GM19372 (cell line): ENCODE measurements around the gene SLC35F2.
"Not testable (repeated sequence)": the region's sequence is repeated elsewhere in the genome, so short reads cannot be mapped to it uniquely, and the experiment has no call there.

Experiments
- ATAC-seq: cut with Tn5 transposase; IDR thresholded peaks from one replicate; pipeline ENCODE4 v1.9.1; 2021; ENCODE audit warnings: mild to moderate bottlenecking, low read depth, moderate library complexity; ENCODE audit not compliant: unreplicated experiment

The SLC35F2 gene

GRCh38 chr11:107791343-107792048, 67.1 kb downstream of the SLC35F2 start:
- no peak for ATAC-seq

- no peak for ATAC-seq
These were observed 68.8 kb downstream of the SLC35F2 start for GRCh38 chr11:107789767-107790166.

DNA sequence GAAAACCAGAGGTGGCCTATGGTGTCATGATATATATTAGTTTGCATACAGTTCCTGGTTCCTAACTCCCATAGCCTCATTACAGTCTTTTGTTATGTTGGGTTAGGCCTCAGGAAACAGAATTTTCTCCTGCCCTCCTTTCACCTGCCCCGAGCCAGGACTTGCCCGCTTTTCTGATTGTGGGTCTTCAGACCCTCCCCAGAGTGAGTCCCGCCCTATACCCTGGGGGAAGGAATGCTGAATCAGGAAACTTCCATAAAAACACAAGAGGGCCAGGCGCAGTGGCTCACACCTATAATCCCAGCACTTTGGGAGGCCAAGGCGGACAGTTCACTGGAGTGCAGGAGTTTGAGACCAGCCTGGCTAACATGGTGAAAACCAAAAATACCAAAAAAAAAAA, 70.9 kb downstream of the SLC35F2 start:
- no peak for ATAC-seq

DNA sequence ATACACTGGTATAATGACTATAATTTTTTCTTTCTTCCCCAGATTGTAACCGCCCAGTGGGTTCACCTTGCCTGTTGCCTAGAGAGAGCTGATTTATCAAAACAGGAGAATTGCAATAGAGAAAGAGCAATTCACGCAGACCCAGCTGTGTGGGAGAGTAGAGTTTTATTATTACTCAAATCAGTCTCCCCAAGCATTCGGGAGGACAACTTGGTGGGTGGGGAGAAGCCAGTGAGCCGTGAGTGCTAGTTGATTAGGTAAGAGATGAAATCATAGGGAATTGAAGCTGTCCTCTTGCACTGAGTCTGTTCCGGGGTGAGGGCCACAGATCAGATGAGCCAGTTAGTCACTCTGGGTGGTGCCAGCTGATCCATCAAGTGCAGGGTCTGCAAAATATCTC, 73.2 kb downstream of the SLC35F2 start:
- ATAC-seq: no peak

GRCh38 chr11:107783121-107783520, 75.5 kb downstream of the SLC35F2 start:
- ATAC-seq: no peak

GRCh38 chr11:107780775-107781174, 77.8 kb downstream of the SLC35F2 start:
- ATAC-seq: no peak

GRCh38 chr11:107780136-107780535, 78.5 kb downstream of the SLC35F2 start:
- ATAC-seq: no peak

GRCh38 chr11:107778839-107779517, 79.6 kb downstream of the SLC35F2 start:
- ATAC-seq: no peak

DNA sequence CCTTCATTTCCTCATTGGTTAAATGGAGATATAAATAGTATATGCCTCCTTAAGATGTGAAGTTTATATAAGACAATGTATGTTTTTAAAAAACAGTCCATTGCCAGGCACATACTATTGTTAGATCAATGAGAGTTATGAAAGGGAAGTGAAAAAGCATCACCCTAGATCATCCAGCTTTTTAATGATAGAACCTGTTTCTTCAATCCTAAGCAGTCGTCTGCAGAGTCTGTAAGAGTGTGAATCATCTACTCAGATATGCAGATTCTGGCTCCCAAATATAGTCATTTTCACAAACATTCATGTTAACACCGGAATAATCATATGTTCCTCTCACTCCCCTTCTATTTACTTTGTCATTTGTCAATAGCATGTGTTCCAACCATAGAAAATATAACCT, 81.5 kb downstream of the SLC35F2 start:
- peak; percentile 79 for ATAC-seq

DNA sequence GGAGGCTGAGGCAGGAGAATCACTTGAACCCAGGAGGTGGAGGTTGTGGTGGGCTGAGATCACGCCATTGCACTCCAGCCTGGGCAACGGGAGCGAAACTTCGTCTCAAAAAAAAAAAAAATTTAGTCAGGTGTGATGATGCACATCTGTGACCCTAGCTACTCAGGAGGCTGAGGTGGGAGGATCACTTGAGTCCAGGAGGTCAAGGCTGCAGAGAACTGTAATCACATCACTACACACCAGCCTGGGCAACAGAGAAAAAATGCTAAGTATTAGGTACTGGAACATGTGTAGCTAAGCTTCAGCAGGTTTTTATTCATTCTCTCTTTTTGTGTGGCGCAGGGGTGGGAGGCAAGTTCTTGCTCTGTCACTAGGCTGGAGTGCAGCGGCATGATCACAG, 82.5 kb downstream of the SLC35F2 start:
- no peak for ATAC-seq

DNA sequence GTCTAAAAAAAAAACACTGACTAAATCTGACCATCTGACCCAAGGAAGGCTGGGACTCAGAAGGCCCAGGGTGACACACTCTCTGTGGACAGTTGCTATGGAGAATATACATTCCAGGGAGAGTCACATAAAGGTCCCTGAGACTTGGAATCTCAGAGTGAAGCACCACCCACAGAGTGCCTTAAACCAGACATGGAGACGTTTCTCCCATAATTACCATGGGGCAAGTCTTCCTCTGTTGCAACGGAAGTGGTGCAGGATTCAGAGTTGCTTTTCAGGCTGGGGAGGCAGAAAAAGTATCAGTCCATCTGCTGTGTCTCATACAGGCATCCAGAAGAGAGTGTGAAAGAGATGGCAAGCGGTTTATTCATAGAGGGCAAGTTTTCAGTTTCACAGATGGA, 88.0 kb downstream of the SLC35F2 start:
- no peak for ATAC-seq

DNA sequence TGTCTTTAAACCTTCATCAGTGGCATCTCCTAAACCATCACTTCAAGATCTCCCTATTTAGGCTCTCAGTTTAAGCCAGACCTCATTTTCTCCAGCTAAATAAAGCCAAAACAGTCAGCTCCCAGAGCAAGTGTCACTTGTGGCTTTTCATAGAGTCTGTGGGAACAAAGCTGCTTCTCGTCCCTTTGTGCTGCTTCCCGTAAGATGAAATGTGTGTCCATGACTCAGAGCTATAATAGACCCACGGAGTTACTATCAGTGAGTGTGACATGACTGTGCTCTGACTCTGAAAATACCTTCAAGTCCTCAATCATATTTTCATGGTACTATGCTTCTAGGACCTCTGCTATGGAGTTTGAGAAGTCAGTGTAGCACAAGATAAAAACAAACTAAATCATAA, 89.4 kb downstream of the SLC35F2 start:
- no peak for ATAC-seq

DNA sequence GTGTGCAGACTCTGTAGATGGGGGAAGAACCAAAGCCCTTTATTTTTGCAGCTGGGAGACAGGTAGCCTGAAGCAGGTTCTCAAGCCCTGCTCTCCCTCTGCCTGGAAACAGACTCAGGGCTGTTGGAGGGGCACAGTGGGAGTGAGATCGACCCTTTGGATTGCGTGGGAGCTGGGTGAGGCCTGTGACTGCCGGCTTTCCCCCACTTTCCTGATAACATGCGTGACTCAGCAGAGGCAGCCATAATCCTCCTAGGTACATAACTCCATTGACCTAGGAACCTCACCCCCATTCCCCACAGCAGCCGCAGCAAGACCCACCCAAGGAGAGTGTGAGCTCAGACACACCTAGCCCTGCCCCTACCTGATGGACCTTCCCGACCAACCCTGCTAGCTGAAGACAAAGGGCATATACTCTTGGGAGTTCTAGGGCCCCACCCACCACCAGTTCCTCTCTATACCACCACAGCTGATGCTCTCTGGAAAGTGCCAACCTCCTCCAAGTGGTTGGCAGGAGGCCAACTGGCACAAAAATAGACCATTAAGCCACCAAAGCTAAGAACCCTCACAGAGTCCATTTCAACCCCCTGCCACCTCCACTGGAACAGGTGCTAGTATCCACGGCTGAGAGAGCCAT, 99.8 kb downstream of the SLC35F2 start:
- not testable (repeated sequence) for ATAC-seq

- ATAC-seq: no peak
These were observed 100.9 kb downstream of the SLC35F2 start for GRCh38 chr11:107757661-107758060.

DNA sequence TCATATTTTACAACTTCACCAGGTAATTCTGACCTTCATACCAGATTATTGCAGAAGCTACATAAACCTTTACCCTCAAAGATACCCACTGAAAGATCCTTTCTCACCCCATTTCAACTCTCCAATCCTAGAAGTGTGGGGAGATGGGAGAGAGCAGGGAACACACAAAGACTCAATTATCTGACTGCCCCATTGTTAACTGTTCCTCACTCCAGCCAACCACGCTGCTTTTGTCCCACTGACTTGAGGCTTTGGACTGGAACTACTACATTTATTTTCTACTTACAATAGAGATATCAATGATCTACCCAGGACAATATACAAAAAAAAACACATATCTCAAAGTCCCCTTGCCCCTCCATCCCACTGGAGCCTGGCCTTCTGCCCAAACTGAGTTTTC, 102.0 kb downstream of the SLC35F2 start:
- ATAC-seq: no peak

- no peak for ATAC-seq
These were observed 105.4 kb downstream of the SLC35F2 start for GRCh38 chr11:107752949-107753822.

- no peak for ATAC-seq
These were observed 106.1 kb downstream of the SLC35F2 start for GRCh38 chr11:107752508-107752907.

GRCh38 chr11:107751082-107751481, 107.5 kb downstream of the SLC35F2 start:
- ATAC-seq: no peak

- ATAC-seq: no peak
These were observed 108.3 kb downstream of the SLC35F2 start for GRCh38 chr11:107750313-107750712.

- ATAC-seq: no peak
These were observed 111.0 kb downstream of the SLC35F2 start for GRCh38 chr11:107747622-107748021.

DNA sequence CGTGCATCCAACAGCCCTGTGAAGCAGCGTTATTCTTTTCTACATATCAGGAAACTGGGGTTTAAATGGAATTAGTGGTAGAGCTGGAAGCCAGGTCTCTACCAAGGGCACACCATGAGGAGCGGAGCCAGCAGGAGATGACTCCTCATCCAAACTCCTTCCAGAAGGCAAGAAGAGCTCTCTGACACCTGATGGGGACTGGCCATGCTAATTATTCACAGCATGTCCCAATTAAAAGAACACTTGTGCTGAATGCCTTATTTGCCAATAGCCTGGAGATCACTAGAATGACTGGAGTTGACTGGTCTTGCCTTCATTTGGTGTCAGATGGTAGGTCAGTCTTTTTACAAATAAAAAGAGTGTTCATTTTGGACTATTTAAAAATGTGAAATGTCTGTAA, 113.9 kb downstream of the SLC35F2 start:
- no peak for ATAC-seq
